Endothelial cell of umbilical vein (primary cell): ENCODE results near the gene ITGA6. TPM values are rescaled to one million over a fixed set of nuclear protein-coding genes. Genes with fewer than 3 reads are reported as not detected.

Experiments used
- BruUV-seq: library from RNA; stranded (reverse); fragments of 400-500 nt; replicated peaks from 2 replicates; lab custom pipeline; 2021; lab: Mats Ljungman, UMichigan
- CTCF ChIA-PET: fragments of 300-600, 350-600 bp; sonication (Branson Sonifier 250); formaldehyde crosslinking; loops from one replicate; lab custom pipeline; 2021; ENCODE audit warnings: antibody characterized with exemption, inconsistent platforms; lab: Charles Lee
- POLR2A ChIA-PET: fragments of 300-600, 350-600 bp; sonication (Branson Sonifier 250); formaldehyde crosslinking; loops from one replicate; lab custom pipeline; 2021; ENCODE audit warnings: antibody characterized with exemption, inconsistent platforms; lab: Charles Lee
- DNase-seq: peaks from one replicate; pipeline ENCODE4 v3.0.0-alpha.2; 2011; ENCODE audit warnings: low read depth, low spot score
- FAIRE-seq: peaks from 2 replicates; lab custom pipeline; 2011; peaks lifted over from hg19 to GRCh38; lab: Jason Lieb, UNC
- H2AFZ ChIP-seq: 2 replicates; pipeline ENCODE4 v1.6.0; 2012; ENCODE audit warnings: low read depth, low read length, control low read depth, inconsistent platforms
- H3K27ac ChIP-seq: 2 replicates; pipeline ENCODE4 v1.5.1; 2011; ENCODE audit warnings: low read depth, mild to moderate bottlenecking, control low read depth, low read length, moderate library complexity; ENCODE audit not compliant: insufficient read depth
- H3K27me3 ChIP-seq, 2 experiments: 2 replicates each; pipeline versions ENCODE4 v1.6.0 to v1.6.1; 2011; ENCODE audit warnings: low read length in 2 of 2, mixed read lengths in 1 of 2; ENCODE audit not compliant: control insufficient read depth in 2 of 2, insufficient read depth in 2 of 2
- H3K36me3 ChIP-seq, 2 experiments: 2 replicates in 1 of 2; 3 replicates in 1 of 2; pipeline ENCODE4 v1.5.1; 2011; ENCODE audit warnings: low read length in 2 of 2, mild to moderate bottlenecking in 1 of 2, moderate library complexity in 1 of 2; ENCODE audit not compliant: control insufficient read depth in 2 of 2, insufficient read depth in 2 of 2; ENCODE audit errors: extremely low read depth in 1 of 2
- H3K4me1 ChIP-seq: 3 replicates; pipeline ENCODE4 v1.5.1; 2011; ENCODE audit warnings: mild to moderate bottlenecking, low read length; ENCODE audit not compliant: control insufficient read depth, insufficient read depth; ENCODE audit errors: extremely low read depth
- H3K4me2 ChIP-seq: 2 replicates; pipeline ENCODE4 v1.6.1; 2011; ENCODE audit warnings: low read length, control low read depth, mixed read lengths; ENCODE audit not compliant: insufficient read depth
- H3K4me3 ChIP-seq, 3 experiments: fragments of 200-600 bp in 1 of 3; sonication (generic), shearing (Covaris generic) in 1 of 3; replicated peaks in 1 of 3; 2 replicates each; pipeline ENCODE4 v1.5.1; 2011 to 2016; ENCODE audit warnings: control low read depth in 3 of 3, low read length in 3 of 3, mild to moderate bottlenecking in 2 of 3, inconsistent platforms in 1 of 3, low read depth in 1 of 3, moderate library complexity in 1 of 3; ENCODE audit not compliant: insufficient read depth in 1 of 3
- H3K79me2 ChIP-seq: 2 replicates; pipeline ENCODE4 v1.6.0; 2012; ENCODE audit warnings: low read length, inconsistent platforms; ENCODE audit not compliant: control insufficient read depth, insufficient read depth
- H3K9ac ChIP-seq: replicated peaks from 2 replicates; pipeline ENCODE3; 2011; ENCODE audit warnings: low read length, control low read depth; ENCODE audit not compliant: insufficient read depth; ENCODE audit errors: extremely low read depth
- H3K9me1 ChIP-seq: replicated peaks from 3 replicates; pipeline ENCODE4 v1.6.0; 2011; ENCODE audit warnings: mild to moderate bottlenecking, low read length; ENCODE audit not compliant: control insufficient read depth, insufficient read depth; ENCODE audit errors: extremely low read depth
- H3K9me3 ChIP-seq: replicated peaks from 2 replicates; pipeline ENCODE4 v1.5.1; 2012; ENCODE audit warnings: low read length, inconsistent platforms; ENCODE audit not compliant: control insufficient read depth, insufficient read depth
- H4K20me1 ChIP-seq: replicated peaks from 2 replicates; pipeline ENCODE3; 2011; ENCODE audit warnings: mild to moderate bottlenecking, low read length; ENCODE audit not compliant: control insufficient read depth, insufficient read depth; ENCODE audit errors: extremely low read depth
- EZH2 ChIP-seq: IDR thresholded peaks from 2 replicates; pipeline ENCODE4 v1.6.1; 2012; ENCODE audit warnings: borderline replicate concordance, low read depth, mild to moderate bottlenecking, moderate library complexity, low read length, inconsistent platforms; ENCODE audit not compliant: severe bottlenecking
- FOS ChIP-seq: IDR thresholded peaks from 2 replicates; pipeline ENCODE4 v1.6.1; 2011; ENCODE audit warnings: mild to moderate bottlenecking, low read length, moderate library complexity, borderline replicate concordance; ENCODE audit not compliant: insufficient read depth
- GATA2 ChIP-seq: IDR thresholded peaks from 2 replicates; pipeline ENCODE4 v1.7.0; 2011; ENCODE audit warnings: low read depth, mild to moderate bottlenecking, moderate library complexity, mixed read lengths, low read length; ENCODE audit not compliant: insufficient read length, insufficient read depth
- JUN ChIP-seq: IDR thresholded peaks from 2 replicates; pipeline ENCODE4 v1.6.1; 2011; ENCODE audit warnings: borderline replicate concordance, low read depth; ENCODE audit not compliant: insufficient read length, insufficient read depth
- MYC ChIP-seq: IDR thresholded peaks from one replicate; pipeline ENCODE4 v1.6.1; 2011; ENCODE audit warnings: mild to moderate bottlenecking, low read depth, low read length
- POLR2A ChIP-seq: IDR thresholded peaks from 2 replicates; pipeline ENCODE4 v1.6.1; 2012; ENCODE audit warnings: low read depth, mild to moderate bottlenecking, control low read depth, low read length
- POLR2AphosphoS5 ChIP-seq: IDR thresholded peaks from 2 replicates; pipeline ENCODE4 v1.6.1; 2012; ENCODE audit warnings: low read depth, mild to moderate bottlenecking, control low read depth, low read length, moderate library complexity; ENCODE audit not compliant: insufficient read depth
- dilution Hi-C: fragments of 300-500 bp; cut with MboI; formaldehyde crosslinking; loops from one replicate; pipeline ENCODE4 v1.15.0; 2019; ENCODE audit warnings: low sequenced_read_pairs; ENCODE audit not compliant: extremely low pct_ligation_motif_present
- intact Hi-C: fragments of 100-400 bp; cut with micrococcal nuclease; formaldehyde crosslinking; loops from one replicate; pipeline ENCODE4 v1.10.0; 2022
- polyA plus RNA-seq, 4 experiments: library from polyadenylated mRNA; depleted of rRNA in 3 of 4; stranded (reverse) in 3 of 4; unstranded in 1 of 4; fragments of >200 nt; gene quantifications; 2 replicates each; pipeline versions ENCODE4 v1.2.1 to v1.2.3, GENCODE V29; 2011 to 2012; ENCODE audit warnings: missing spikeins in 1 of 4
- total RNA-seq: library from RNA; stranded (reverse); gene quantifications from 2 replicates; pipeline ENCODE4 v1.2.3, GENCODE V29; 2021
- TF ChIP-seq, protein P1 (sequence below), 2 donors: IDR thresholded peaks; 1 replicate in 1 of 2; 2 replicates in 1 of 2; pipeline ENCODE4 v1.5.1; 2011; ENCODE audit warnings: low read length in 2 of 2, mild to moderate bottlenecking in 2 of 2, moderate library complexity in 2 of 2, control low read depth in 1 of 2, inconsistent platforms in 1 of 2, low read depth in 1 of 2; ENCODE audit not compliant: insufficient read depth in 1 of 2; ENCODE audit errors: extremely low read depth in 1 of 2
- TF ChIP-seq, protein P2 (sequence below): IDR thresholded peaks from 2 replicates; pipeline ENCODE4 v1.6.1; 2011; ENCODE audit not compliant: insufficient read depth, insufficient read length

Gene ITGA6
- total and polyA plus RNA-seq, 2 donors (not counting 3 experiments of a cell fraction or from before 2014, with no cell fraction given) = 24.9 to 208 TPM

DNA sequence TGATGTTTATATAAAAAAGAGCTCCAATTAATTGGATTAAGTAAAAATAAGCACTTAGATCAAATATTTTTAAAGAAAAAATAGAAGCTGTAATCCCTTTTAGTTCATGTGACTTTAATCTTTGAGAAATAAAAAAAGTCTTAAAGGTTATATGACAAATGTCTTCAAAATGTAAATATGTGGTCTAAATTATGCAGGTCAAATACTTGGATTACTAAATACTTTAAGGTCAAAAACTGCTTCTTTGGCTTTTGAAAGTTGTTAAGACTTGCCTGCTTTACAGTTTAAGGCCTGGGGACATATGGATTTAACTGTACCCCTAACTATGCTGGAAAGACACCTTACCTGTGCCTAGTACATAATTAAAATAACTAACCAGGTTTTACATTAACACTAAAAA is 113.0 kb downstream of the ITGA6 start:
- Histone ChIP-seq H3K4me3 (no peak overlapping the region), H3K4me2 (no peak overlapping the region), H3K27ac (no peak overlapping the region), H3K9me3 (peaks cover 2% of the 10 kb centered on the region), H3K9me1 (no peaks in the 10 kb centered on the region), H3K4me1 (no peaks in the 10 kb centered on the region), H4K20me1 (no peaks in the 10 kb centered on the region), H3K79me2 (no peaks in the 10 kb centered on the region), H2AFZ (no peak overlapping the region), H3K36me3 (no peaks in the 10 kb centered on the region), H3K27me3 (no peaks in the 10 kb centered on the region), H3K9ac (no peak overlapping the region)
- BruUV-seq = no TSS peak
- ChIA-PET POLR2A (no interaction called here), CTCF (interaction anchor here (0.6 kb wide), 1 partner anchor 413 kb away, joined by 3 read pairs; no protein-coding TSS in a partner anchor)
- dilution Hi-C loops = no loop called here
- DNase-seq (no peak), FAIRE-seq (no peak)
- TF ChIP-seq, protein P1, sequence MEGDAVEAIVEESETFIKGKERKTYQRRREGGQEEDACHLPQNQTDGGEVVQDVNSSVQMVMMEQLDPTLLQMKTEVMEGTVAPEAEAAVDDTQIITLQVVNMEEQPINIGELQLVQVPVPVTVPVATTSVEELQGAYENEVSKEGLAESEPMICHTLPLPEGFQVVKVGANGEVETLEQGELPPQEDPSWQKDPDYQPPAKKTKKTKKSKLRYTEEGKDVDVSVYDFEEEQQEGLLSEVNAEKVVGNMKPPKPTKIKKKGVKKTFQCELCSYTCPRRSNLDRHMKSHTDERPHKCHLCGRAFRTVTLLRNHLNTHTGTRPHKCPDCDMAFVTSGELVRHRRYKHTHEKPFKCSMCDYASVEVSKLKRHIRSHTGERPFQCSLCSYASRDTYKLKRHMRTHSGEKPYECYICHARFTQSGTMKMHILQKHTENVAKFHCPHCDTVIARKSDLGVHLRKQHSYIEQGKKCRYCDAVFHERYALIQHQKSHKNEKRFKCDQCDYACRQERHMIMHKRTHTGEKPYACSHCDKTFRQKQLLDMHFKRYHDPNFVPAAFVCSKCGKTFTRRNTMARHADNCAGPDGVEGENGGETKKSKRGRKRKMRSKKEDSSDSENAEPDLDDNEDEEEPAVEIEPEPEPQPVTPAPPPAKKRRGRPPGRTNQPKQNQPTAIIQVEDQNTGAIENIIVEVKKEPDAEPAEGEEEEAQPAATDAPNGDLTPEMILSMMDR (IDR thresholded peaks at IDR 0.05; ENCODE audit: extremely low read depth in 1 of 2, insufficient read depth in 1 of 2, low read depth in 1 of 2, low read length in 2 of 2) = no peak
- TF ChIP-seq POLR2AphosphoS5 = no peak
- no peak for TF ChIP-seq POLR2A
- intact Hi-C loops = no loop called here

DNA sequence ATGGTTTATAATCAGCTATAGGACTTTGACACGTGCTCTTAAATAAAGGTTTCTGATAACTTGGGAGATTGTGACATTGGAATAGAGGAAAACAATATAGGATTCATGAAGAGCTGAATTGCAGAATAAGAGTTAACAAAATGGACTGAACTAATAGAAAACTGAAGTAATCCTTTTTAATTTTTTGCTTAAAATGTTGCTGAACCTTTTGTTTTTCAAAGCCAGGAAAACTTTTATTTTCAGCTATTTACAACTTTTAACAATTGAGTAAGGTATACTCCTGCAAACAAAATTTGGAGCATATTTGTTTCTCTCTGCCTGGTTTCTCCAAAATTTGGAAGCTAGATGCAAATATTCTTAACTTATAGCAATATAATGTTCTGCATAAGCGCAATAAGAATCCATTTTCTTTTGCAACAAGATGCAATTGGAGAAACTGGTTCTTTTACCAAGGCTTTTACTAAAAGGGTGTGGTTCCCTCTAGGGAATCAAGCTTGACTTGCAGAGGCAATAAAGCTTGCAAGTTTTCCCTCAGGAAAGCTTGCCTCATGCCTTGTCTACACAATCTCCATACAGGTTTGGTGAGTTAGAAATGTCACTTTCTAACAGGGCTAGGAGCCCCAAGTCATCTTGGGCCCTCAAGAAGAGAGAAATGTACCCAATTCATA is 118.2 kb downstream of the ITGA6 start:
- BruUV-seq = no TSS peak
- H3K36me3 ChIP-seq = no peaks in the 10 kb centered on the region
- intact Hi-C loops = no loop called here
- no peaks in the 10 kb centered on the region for H3K79me2 ChIP-seq
- dilution Hi-C loops = no loop called here
- no peaks in the 10 kb centered on the region for H3K4me1 ChIP-seq
- no peaks in the 10 kb centered on the region for H3K9me1 ChIP-seq
- no peaks in the 10 kb centered on the region for H3K9me3 ChIP-seq
- ChIA-PET CTCF (interaction anchor here (0.9 kb wide), 1 partner anchor 9 kb away, joined by 4 read pairs; no protein-coding TSS in a partner anchor), POLR2A (no interaction called here)
- TF ChIP-seq FOS = no peak
- TF ChIP-seq POLR2A = no peak
- no peak for TF ChIP-seq JUN
- TF ChIP-seq, protein P2, sequence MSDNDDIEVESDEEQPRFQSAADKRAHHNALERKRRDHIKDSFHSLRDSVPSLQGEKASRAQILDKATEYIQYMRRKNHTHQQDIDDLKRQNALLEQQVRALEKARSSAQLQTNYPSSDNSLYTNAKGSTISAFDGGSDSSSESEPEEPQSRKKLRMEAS = no peak
- no peak for TF ChIP-seq POLR2AphosphoS5
- TF ChIP-seq GATA2 = no peak
- TF ChIP-seq MYC = no peak
- no peak for TF ChIP-seq EZH2
- TF ChIP-seq, protein P1 (IDR thresholded peaks at IDR 0.05; ENCODE audit: extremely low read depth in 1 of 2, insufficient read depth in 1 of 2, low read depth in 1 of 2, low read length in 2 of 2) = no peak
- H3K27me3 ChIP-seq = no peaks in the 10 kb centered on the region
- no peak overlapping the region for H3K9ac ChIP-seq
- no peaks in the 10 kb centered on the region for H4K20me1 ChIP-seq
- no peak for FAIRE-seq
- H3K27ac ChIP-seq = no peak overlapping the region
- no peak overlapping the region for H2AFZ ChIP-seq
- no peak for DNase-seq
- H3K4me2 ChIP-seq = no peak overlapping the region
- H3K4me3 ChIP-seq = no peak overlapping the region
